Measurements from ENCODE around the gene BAG2. TPM values are rescaled to one million over a fixed set of nuclear protein-coding genes. Genes with fewer than 3 reads are reported as not detected.

BAG2 gene
- total and polyA plus RNA-seq, 2 of the 13 experiments (the other 11 are each of a cell fraction or from before 2014, with no cell fraction given): 5.7 to 15.1 TPM

- TF ChIP-seq, protein P1, sequence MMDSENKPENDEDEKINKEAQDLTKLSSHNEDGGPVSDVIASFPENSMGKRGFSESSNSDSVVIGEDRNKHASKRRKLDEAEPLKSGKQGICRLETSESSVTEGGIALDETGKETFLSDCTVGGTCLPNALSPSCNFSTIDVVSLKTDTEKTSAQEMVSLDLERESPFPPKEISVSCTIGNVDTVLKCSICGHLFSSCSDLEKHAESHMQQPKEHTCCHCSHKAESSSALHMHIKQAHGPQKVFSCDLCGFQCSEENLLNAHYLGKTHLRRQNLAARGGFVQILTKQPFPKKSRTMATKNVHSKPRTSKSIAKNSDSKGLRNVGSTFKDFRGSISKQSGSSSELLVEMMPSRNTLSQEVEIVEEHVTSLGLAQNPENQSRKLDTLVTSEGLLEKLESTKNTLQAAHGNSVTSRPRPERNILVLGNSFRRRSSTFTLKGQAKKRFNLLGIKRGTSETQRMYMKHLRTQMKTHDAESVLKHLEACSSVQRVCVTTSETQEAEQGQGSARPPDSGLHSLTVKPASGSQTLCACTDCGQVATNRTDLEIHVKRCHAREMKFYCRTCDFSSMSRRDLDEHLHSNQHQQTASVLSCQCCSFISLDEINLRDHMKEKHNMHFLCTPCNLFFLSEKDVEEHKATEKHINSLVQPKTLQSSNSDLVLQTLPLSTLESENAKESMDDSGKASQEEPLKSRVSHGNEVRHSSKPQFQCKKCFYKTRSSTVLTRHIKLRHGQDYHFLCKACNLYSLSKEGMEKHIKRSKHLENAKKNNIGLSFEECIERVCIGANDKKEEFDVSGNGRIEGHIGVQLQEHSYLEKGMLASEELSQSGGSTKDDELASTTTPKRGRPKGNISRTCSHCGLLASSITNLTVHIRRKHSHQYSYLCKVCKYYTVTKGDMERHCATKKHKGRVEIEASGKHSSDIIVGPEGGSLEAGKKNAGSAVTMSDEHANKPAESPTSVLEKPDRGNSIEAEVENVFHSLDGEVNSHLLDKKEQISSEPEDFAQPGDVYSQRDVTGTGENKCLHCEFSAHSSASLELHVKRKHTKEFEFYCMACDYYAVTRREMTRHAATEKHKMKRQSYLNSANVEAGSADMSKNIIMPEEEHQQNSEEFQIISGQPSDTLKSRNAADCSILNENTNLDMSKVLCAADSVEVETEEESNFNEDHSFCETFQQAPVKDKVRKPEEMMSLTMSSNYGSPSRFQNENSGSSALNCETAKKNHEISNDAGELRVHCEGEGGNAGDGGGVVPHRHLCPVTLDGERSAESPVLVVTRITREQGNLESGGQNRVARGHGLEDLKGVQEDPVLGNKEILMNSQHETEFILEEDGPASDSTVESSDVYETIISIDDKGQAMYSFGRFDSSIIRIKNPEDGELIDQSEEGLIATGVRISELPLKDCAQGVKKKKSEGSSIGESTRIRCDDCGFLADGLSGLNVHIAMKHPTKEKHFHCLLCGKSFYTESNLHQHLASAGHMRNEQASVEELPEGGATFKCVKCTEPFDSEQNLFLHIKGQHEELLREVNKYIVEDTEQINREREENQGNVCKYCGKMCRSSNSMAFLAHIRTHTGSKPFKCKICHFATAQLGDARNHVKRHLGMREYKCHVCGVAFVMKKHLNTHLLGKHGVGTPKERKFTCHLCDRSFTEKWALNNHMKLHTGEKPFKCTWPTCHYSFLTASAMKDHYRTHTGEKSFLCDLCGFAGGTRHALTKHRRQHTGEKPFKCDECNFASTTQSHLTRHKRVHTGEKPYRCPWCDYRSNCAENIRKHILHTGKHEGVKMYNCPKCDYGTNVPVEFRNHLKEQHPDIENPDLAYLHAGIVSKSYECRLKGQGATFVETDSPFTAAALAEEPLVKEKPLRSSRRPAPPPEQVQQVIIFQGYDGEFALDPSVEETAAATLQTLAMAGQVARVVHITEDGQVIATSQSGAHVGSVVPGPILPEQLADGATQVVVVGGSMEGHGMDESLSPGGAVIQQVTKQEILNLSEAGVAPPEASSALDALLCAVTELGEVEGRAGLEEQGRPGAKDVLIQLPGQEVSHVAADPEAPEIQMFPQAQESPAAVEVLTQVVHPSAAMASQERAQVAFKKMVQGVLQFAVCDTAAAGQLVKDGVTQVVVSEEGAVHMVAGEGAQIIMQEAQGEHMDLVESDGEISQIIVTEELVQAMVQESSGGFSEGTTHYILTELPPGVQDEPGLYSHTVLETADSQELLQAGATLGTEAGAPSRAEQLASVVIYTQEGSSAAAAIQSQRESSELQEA (CRISPR knock-in tag; IDR thresholded peaks at IDR 0.05; ENCODE audit: not compliant biosample characterization): peak; percentile 97
- TF ChIP-seq AKAP8 (CRISPR knock-in tag; IDR thresholded peaks at IDR 0.05): peak; percentile 71
- peak; percentile 52; the same call in 1 of the 2 replicates for TF ChIP-seq GATA4 (IDR thresholded peaks at IDR 0.05; ENCODE audit: borderline replicate concordance, low read depth)
- TF ChIP-seq, protein P2, sequence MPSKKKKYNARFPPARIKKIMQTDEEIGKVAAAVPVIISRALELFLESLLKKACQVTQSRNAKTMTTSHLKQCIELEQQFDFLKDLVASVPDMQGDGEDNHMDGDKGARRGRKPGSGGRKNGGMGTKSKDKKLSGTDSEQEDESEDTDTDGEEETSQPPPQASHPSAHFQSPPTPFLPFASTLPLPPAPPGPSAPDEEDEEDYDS (CRISPR knock-in tag; IDR thresholded peaks at IDR 0.05): peak; percentile 88
- TF ChIP-seq, protein P3, sequence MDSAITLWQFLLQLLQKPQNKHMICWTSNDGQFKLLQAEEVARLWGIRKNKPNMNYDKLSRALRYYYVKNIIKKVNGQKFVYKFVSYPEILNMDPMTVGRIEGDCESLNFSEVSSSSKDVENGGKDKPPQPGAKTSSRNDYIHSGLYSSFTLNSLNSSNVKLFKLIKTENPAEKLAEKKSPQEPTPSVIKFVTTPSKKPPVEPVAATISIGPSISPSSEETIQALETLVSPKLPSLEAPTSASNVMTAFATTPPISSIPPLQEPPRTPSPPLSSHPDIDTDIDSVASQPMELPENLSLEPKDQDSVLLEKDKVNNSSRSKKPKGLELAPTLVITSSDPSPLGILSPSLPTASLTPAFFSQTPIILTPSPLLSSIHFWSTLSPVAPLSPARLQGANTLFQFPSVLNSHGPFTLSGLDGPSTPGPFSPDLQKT (CRISPR knock-in tag; IDR thresholded peaks at IDR 0.05; ENCODE audit: borderline replicate concordance): peak; percentile 54; the same call in 1 of the 2 replicates
- no peak for TF ChIP-seq HDAC6 (IDR thresholded peaks at IDR 0.05; ENCODE audit: low read depth, low read length)
- peak; percentile 78 for TF ChIP-seq ZNF619 (CRISPR knock-in tag; IDR thresholded peaks at IDR 0.05)
- peak; percentile 77 for TF ChIP-seq HIVEP1 (CRISPR knock-in tag; IDR thresholded peaks at IDR 0.05)
- TF ChIP-seq, protein P4, sequence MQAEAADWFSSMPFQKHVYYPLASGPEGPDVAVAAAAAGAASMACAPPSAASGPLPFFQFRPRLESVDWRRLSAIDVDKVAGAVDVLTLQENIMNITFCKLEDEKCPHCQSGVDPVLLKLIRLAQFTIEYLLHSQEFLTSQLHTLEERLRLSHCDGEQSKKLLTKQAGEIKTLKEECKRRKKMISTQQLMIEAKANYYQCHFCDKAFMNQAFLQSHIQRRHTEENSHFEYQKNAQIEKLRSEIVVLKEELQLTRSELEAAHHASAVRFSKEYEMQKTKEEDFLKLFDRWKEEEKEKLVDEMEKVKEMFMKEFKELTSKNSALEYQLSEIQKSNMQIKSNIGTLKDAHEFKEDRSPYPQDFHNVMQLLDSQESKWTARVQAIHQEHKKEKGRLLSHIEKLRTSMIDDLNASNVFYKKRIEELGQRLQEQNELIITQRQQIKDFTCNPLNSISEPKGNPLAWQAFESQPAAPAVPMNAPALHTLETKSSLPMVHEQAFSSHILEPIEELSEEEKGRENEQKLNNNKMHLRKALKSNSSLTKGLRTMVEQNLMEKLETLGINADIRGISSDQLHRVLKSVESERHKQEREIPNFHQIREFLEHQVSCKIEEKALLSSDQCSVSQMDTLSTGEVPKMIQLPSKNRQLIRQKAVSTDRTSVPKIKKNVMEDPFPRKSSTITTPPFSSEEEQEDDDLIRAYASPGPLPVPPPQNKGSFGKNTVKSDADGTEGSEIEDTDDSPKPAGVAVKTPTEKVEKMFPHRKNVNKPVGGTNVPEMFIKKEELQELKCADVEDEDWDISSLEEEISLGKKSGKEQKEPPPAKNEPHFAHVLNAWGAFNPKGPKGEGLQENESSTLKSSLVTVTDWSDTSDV (CRISPR knock-in tag; IDR thresholded peaks at IDR 0.05): no peak
- TF ChIP-seq RARA (CRISPR knock-in tag; IDR thresholded peaks at IDR 0.05): peak; percentile 78
- peak; percentile 93; the same call in 1 of the 2 replicates for TF ChIP-seq ZFAT (CRISPR knock-in tag; conservative IDR thresholded peaks at IDR 0.05)
- no peak for TF ChIP-seq RELA (CRISPR knock-in tag; IDR thresholded peaks at IDR 0.05)
- 0 out of 2 replicates have a peak, but pooled peaks have one; percentile 44 for TF ChIP-seq ADNP (CRISPR knock-in tag; IDR thresholded peaks at IDR 0.05)
- no peak for TF ChIP-seq ZNF660 (CRISPR knock-in tag; IDR thresholded peaks at IDR 0.05; ENCODE audit: borderline replicate concordance, low read depth)
- peak; percentile 76 for TF ChIP-seq SKI (IDR thresholded peaks at IDR 0.05; ENCODE audit: partially characterized antibody)
These were observed at the start of gene BAG2 (continued) for GRCh38 chr6:57172136-57173055.

Measured in HepG2 (cell line).